ENCODE results near the gene TAX1BP1.
"Not testable (repeated sequence)": the region's sequence is repeated elsewhere in the genome, so short reads cannot be mapped to it uniquely, and the experiment has no call there.

The TAX1BP1 gene

DNA sequence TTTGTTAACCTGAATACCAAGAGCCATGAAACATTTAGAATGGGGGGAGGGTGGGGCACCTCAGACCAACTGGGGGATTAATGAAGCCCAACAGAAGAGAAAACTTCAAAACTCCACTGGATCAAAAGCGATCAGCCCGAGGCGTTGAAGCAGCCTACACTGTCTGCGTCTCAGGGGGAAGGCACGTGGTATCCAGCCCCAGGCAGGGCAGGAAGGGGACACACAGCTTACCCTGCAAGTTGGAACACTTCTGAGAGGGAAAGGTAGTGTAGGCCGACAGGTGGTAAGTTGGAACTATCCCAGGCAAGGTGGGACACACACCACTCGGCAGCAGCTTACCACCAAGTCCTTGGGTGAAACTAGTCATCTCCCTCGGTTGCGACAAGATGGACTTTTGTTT lies 102.9 kb downstream of the TAX1BP1 start:
- H3K36me3 ChIP-seq (ENCODE audit: control insufficient read depth, insufficient read depth, low read length): no peaks in the 10 kb centered on the region
- no peak overlapping the region for H3K27ac ChIP-seq (ENCODE audit: low read depth, low read length, severe bottlenecking)
- no peak overlapping the region for H3K4me3 ChIP-seq (ENCODE audit: extremely low read depth, insufficient read depth, low read length, poor library complexity, severe bottlenecking)
- H3K9me3 ChIP-seq (ENCODE audit: control insufficient read depth, low read length): no peaks in the 10 kb centered on the region
- no peaks in the 10 kb centered on the region for H3K4me1 ChIP-seq (ENCODE audit: control insufficient read depth, insufficient read depth, low read length, poor library complexity, severe bottlenecking)
- WGBS, 2 experiments (ENCODE audit: insufficient coverage in 2 of 2): 88 to 89% methylated on average over 6 to 9 of the region's 9 CpGs

- H3K9me3 ChIP-seq (ENCODE audit: control insufficient read depth, low read length): no peaks in the 10 kb centered on the region
- no peaks in the 10 kb centered on the region for H3K36me3 ChIP-seq (ENCODE audit: control insufficient read depth, insufficient read depth, low read length)
- no peak overlapping the region for H3K4me3 ChIP-seq (ENCODE audit: extremely low read depth, insufficient read depth, low read length, poor library complexity, severe bottlenecking)
- 97% methylated on average over 15 of the region's 15 CpGs for WGBS, 2 experiments (ENCODE audit: insufficient coverage in 2 of 2)
- H3K27ac ChIP-seq (ENCODE audit: low read depth, low read length, severe bottlenecking): no peak overlapping the region
- H3K4me1 ChIP-seq (ENCODE audit: control insufficient read depth, insufficient read depth, low read length, poor library complexity, severe bottlenecking): no peaks in the 10 kb centered on the region
These were observed 103.8 kb downstream of the TAX1BP1 start for GRCh38 chr7:27843584-27844305.

DNA sequence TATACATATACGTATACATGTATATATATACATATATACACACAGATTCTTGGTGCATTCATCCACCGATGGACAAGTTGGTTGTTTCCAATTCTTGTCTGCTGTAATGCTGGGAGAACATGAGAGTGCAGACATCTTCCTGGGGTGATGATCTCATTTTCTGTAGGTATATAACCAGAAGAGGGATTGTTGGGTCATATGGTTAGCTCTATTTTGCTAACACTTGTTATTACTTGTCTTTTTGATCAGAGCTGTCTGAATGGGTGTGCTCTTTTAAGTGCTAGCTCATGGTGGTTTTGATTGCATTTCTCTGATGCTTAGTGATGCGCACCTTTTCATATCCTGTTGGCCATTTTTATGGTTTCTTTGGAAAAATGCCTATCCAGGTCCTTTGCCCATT lies 106.4 kb downstream of the TAX1BP1 start:
- Histone ChIP-seq H3K9me3 (ENCODE audit: control insufficient read depth, low read length) (no peaks in the 10 kb centered on the region), H3K4me3 (ENCODE audit: extremely low read depth, insufficient read depth, low read length, poor library complexity, severe bottlenecking) (no peak overlapping the region), H3K36me3 (ENCODE audit: control insufficient read depth, insufficient read depth, low read length) (no peaks in the 10 kb centered on the region), H3K27ac (ENCODE audit: low read depth, low read length, severe bottlenecking) (no peak overlapping the region), H3K4me1 (ENCODE audit: control insufficient read depth, insufficient read depth, low read length, poor library complexity, severe bottlenecking) (no peaks in the 10 kb centered on the region)
- no CpG with 5 or more reads among the region's 3 CpGs for WGBS, 2 experiments (ENCODE audit: insufficient coverage in 2 of 2)

- Histone ChIP-seq H3K4me1 (ENCODE audit: control insufficient read depth, insufficient read depth, low read length, poor library complexity, severe bottlenecking) (no peaks in the 10 kb centered on the region), H3K9me3 (ENCODE audit: control insufficient read depth, low read length) (no peaks in the 10 kb centered on the region), H3K4me3 (ENCODE audit: extremely low read depth, insufficient read depth, low read length, poor library complexity, severe bottlenecking) (no peak overlapping the region), H3K36me3 (ENCODE audit: control insufficient read depth, insufficient read depth, low read length) (no peaks in the 10 kb centered on the region), H3K27ac (ENCODE audit: low read depth, low read length, severe bottlenecking) (no peak overlapping the region)
- WGBS, 2 experiments (ENCODE audit: insufficient coverage in 2 of 2): 89 to 95% methylated on average over 4 of the region's 5 CpGs
These were observed 110.6 kb downstream of the TAX1BP1 start for GRCh38 chr7:27850531-27850930.

GRCh38 chr7:27856703-27857485 lies 116.9 kb downstream of the TAX1BP1 start:
- 93 to 94% methylated on average over 11 to 27 of the region's 28 CpGs for WGBS, 2 experiments (ENCODE audit: insufficient coverage in 2 of 2)
- not testable (repeated sequence) for H3K36me3 ChIP-seq (ENCODE audit: control insufficient read depth, insufficient read depth, low read length); H3K27ac ChIP-seq (ENCODE audit: low read depth, low read length, severe bottlenecking); H3K4me3 ChIP-seq (ENCODE audit: extremely low read depth, insufficient read depth, low read length, poor library complexity, severe bottlenecking); H3K9me3 ChIP-seq (ENCODE audit: control insufficient read depth, low read length); H3K4me1 ChIP-seq (ENCODE audit: control insufficient read depth, insufficient read depth, low read length, poor library complexity, severe bottlenecking)

GRCh38 chr7:27860800-27861199 lies 120.8 kb downstream of the TAX1BP1 start:
- Histone ChIP-seq H3K4me3 (ENCODE audit: extremely low read depth, insufficient read depth, low read length, poor library complexity, severe bottlenecking) (no peak overlapping the region), H3K4me1 (ENCODE audit: control insufficient read depth, insufficient read depth, low read length, poor library complexity, severe bottlenecking) (no peaks in the 10 kb centered on the region), H3K27ac (ENCODE audit: low read depth, low read length, severe bottlenecking) (no peak overlapping the region), H3K9me3 (ENCODE audit: control insufficient read depth, low read length) (no peaks in the 10 kb centered on the region), H3K36me3 (ENCODE audit: control insufficient read depth, insufficient read depth, low read length) (no peaks in the 10 kb centered on the region)
- 91 to 95% methylated on average over 5 to 6 of the region's 6 CpGs for WGBS, 2 experiments (ENCODE audit: insufficient coverage in 2 of 2)

- Histone ChIP-seq H3K36me3 (ENCODE audit: control insufficient read depth, insufficient read depth, low read length) (no peaks in the 10 kb centered on the region), H3K4me1 (ENCODE audit: control insufficient read depth, insufficient read depth, low read length, poor library complexity, severe bottlenecking) (no peaks in the 10 kb centered on the region), H3K27ac (ENCODE audit: low read depth, low read length, severe bottlenecking) (no peak overlapping the region), H3K4me3 (ENCODE audit: extremely low read depth, insufficient read depth, low read length, poor library complexity, severe bottlenecking) (no peak overlapping the region), H3K9me3 (ENCODE audit: control insufficient read depth, low read length) (no peaks in the 10 kb centered on the region)
- WGBS, 2 experiments (ENCODE audit: insufficient coverage in 2 of 2): 80 to 100% methylated on average over 1 of the region's 3 CpGs
These were observed 121.8 kb downstream of the TAX1BP1 start for GRCh38 chr7:27861747-27862146.

DNA sequence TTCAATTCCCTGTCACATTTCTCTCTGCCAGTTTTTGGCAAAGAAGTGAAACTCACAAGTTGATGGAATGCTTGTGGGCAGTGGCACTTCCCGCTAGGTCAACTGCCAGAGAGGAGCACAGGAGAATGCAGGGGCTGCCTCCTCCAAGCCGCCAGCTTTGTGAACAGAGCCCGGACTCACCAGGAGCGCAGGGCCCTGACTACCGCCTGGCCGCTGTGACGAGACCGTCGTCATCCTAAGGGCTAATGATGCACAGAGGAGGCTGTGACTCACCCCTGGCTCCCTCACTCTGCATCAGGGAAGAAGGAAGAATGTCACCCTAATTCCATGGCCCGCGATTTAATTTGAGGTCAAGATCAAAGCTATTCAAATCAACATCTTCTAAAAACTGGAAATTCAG lies 123.9 kb downstream of the TAX1BP1 start:
- WGBS, 2 experiments (ENCODE audit: insufficient coverage in 2 of 2): 66 to 69% methylated on average over 9 to 11 of the region's 11 CpGs

DNA sequence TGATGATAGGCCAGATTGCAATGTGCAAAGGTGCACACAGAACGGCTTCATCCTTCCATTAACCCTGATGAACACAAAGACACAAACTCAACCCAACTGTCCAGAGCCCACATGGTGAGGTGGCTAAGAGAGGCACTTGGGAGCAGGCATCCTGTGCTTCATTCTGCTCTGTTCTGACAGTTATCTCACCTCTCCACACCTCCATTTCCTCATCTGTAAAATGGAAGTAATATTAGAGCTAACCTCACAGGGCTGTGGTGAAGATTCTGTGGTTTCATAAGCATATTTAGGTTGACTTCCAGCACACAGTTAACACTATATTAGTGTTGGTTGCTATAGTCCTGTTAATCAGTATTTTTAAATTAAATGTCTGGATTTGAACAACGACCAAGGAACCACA lies 126.3 kb downstream of the TAX1BP1 start:
- H3K9me3 ChIP-seq (ENCODE audit: control insufficient read depth, low read length): no peaks in the 10 kb centered on the region
- H3K36me3 ChIP-seq (ENCODE audit: control insufficient read depth, insufficient read depth, low read length): no peaks in the 10 kb centered on the region
- no peaks in the 10 kb centered on the region for H3K4me1 ChIP-seq (ENCODE audit: control insufficient read depth, insufficient read depth, low read length, poor library complexity, severe bottlenecking)
- no peak overlapping the region for H3K4me3 ChIP-seq (ENCODE audit: extremely low read depth, insufficient read depth, low read length, poor library complexity, severe bottlenecking)
- no peak overlapping the region for H3K27ac ChIP-seq (ENCODE audit: low read depth, low read length, severe bottlenecking)
- no CpG with 5 or more reads among the region's 2 CpGs for WGBS, 2 experiments (ENCODE audit: insufficient coverage in 2 of 2)

More for the DNA sequence above, 123.9 kb downstream of the TAX1BP1 start:
- no peaks in the 10 kb centered on the region for H3K36me3 ChIP-seq (ENCODE audit: control insufficient read depth, insufficient read depth, low read length)
- no peak overlapping the region for H3K27ac ChIP-seq (ENCODE audit: low read depth, low read length, severe bottlenecking)
- H3K4me1 ChIP-seq (ENCODE audit: control insufficient read depth, insufficient read depth, low read length, poor library complexity, severe bottlenecking): no peaks in the 10 kb centered on the region
- no peaks in the 10 kb centered on the region for H3K9me3 ChIP-seq (ENCODE audit: control insufficient read depth, low read length)
- H3K4me3 ChIP-seq (ENCODE audit: extremely low read depth, insufficient read depth, low read length, poor library complexity, severe bottlenecking): no peak overlapping the region

GRCh38 chr7:27866828-27867672 lies 127.1 kb downstream of the TAX1BP1 start:
- Histone ChIP-seq H3K9me3 (ENCODE audit: control insufficient read depth, low read length) (no peaks in the 10 kb centered on the region), H3K4me3 (ENCODE audit: extremely low read depth, insufficient read depth, low read length, poor library complexity, severe bottlenecking) (no peak overlapping the region), H3K36me3 (ENCODE audit: control insufficient read depth, insufficient read depth, low read length) (no peaks in the 10 kb centered on the region), H3K27ac (ENCODE audit: low read depth, low read length, severe bottlenecking) (no peak overlapping the region), H3K4me1 (ENCODE audit: control insufficient read depth, insufficient read depth, low read length, poor library complexity, severe bottlenecking) (no peaks in the 10 kb centered on the region)
- WGBS, 2 experiments (ENCODE audit: insufficient coverage in 2 of 2): 90 to 92% methylated on average over 14 to 16 of the region's 17 CpGs

Data from mesodermal cell (in vitro differentiated cells).